Activated CD8-positive, alpha-beta memory T cell treated with anti-CD3 and anti-CD28 coated beads for 36 hours (primary cell): ENCODE data around the gene WNK1. TPM values are rescaled to one million over a fixed set of nuclear protein-coding genes. Genes with fewer than 3 reads are reported as not detected.
"Not testable (repeated sequence)": the region's sequence is repeated elsewhere in the genome, so short reads cannot be mapped to it uniquely, and the experiment has no call there.

Source experiments
- CTCF ChIA-PET: fragments of 350-600 bp; sonication (Branson Sonifier 250); formaldehyde crosslinking; loops from one replicate; lab custom pipeline; 2021; ENCODE audit warnings: antibody characterized with exemption; lab: Charles Lee
- POLR2A ChIA-PET: fragments of 350-600 bp; sonication (Branson Sonifier 250); formaldehyde crosslinking; loops from one replicate; lab custom pipeline; 2021; ENCODE audit warnings: antibody characterized with exemption; lab: Charles Lee
- total RNA-seq, 2 experiments: library from RNA; stranded (reverse); gene quantifications; one replicate each; pipeline ENCODE4 v1.2.3, GENCODE V29; 2021

Gene WNK1
- total RNA-seq, 2 experiments from 2014 or later, result 150 to 155 TPM

- POLR2A ChIA-PET, result no interaction called here
- CTCF ChIA-PET, result no interaction called here
Observed at GRCh38 chr12:912466-913235, 160.3 kb downstream of the WNK1 start.

- ChIA-PET CTCF (no interaction called here), POLR2A (no interaction called here)
Observed at GRCh38 chr12:913919-914698, 161.7 kb downstream of the WNK1 start.

GRCh38 chr12:915090-915489, 162.7 kb downstream of the WNK1 start:
- POLR2A ChIA-PET, result no interaction called here
- CTCF ChIA-PET, result no interaction called here

GRCh38 chr12:916240-916639, 163.9 kb downstream of the WNK1 start:
- CTCF ChIA-PET, result no interaction called here
- POLR2A ChIA-PET, result no interaction called here

- CTCF ChIA-PET, result no interaction called here
- POLR2A ChIA-PET, result interaction anchor here (0.7 kb wide), 1 partner anchor 206 kb away, joined by 6 read pairs; no protein-coding TSS in a partner anchor
Observed at GRCh38 chr12:916712-917445, 164.5 kb downstream of the WNK1 start.

DNA sequence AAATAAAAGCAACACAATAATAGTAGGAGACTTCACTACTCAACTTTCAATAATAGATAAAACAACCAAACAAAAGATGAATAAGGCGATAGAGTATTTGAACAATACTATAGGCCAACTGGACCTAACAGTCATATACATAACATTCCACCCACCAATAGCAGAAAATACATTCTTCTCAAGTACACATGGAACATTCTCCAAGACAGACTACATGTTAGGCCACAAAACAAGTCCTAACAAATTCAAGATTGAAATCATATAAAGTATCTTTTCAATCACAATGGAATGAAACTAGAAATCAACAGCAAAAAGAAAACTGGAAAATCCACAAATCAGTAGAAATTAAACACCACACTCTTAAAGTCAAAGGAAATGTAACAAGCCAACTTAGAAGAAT, 168.3 kb downstream of the WNK1 start:
- ChIA-PET CTCF (no interaction called here), POLR2A (interaction anchor here (0.5 kb wide), 1 partner anchor 288 kb away, joined by 4 read pairs; no protein-coding TSS in a partner anchor)

GRCh38 chr12:922285-922684, 169.9 kb downstream of the WNK1 start:
- POLR2A ChIA-PET, result no interaction called here
- CTCF ChIA-PET, result interaction anchor here (0.5 to 0.7 kb wide), 3 partner anchors 22 to 713 kb away, joined by 3 read pairs; no protein-coding TSS in a partner anchor

- ChIA-PET POLR2A (no interaction called here), CTCF (no interaction called here)
Observed at GRCh38 chr12:926641-927040, 174.3 kb downstream of the WNK1 start.

DNA sequence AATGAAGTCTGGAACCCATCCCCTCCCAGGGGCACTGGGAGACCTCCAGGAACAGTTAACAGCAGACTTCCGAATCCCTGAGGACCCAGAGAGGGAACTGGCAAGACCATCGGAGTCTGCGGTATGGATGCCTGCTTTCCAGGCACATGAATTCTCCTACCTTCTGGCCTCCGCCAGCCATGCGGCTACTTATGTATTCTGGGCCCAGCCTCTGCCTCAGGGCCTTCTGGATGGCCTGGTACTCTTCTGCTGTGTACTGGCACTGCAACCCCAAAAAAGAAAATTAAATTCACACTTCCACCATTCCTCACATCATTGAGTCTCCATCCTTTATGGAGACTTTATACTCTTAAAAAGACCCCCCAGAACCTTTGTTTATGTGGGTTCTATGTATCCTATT, 178.7 kb downstream of the WNK1 start:
- CTCF ChIA-PET, result no interaction called here

GRCh38 chr12:931591-931990, 179.2 kb downstream of the WNK1 start:
- ChIA-PET CTCF (no interaction called here), POLR2A (no interaction called here)

More for the DNA sequence above, 178.7 kb downstream of the WNK1 start:
- POLR2A ChIA-PET, result no interaction called here

DNA sequence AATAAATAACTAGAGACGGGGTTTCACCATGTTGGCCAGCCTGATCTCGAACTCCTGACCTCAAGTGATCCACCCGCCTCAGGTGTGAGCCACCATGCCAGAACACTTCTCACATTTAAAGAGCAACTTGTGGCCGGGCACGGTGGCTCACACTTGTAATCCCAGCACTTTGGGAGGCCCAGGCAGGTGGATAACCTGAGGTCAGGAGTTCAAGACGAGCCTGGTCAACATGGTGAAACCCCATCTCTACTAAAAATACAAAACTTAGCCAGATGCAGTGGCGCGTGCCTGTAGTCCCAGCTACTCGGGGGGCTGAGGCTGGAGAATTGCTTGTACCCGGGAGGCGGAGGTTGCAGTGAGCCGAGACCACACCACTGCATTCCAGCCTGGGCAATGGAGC, 183.5 kb downstream of the WNK1 start:
- POLR2A ChIA-PET, CTCF ChIA-PET: not testable (repeated sequence)

- POLR2A ChIA-PET, result no interaction called here
- CTCF ChIA-PET, result interaction anchor here (0.9 kb wide), 1 partner anchor 13 kb away, joined by 3 read pairs; the partner anchor contains the start of gene RAD52
Observed at GRCh38 chr12:936377-937345, 184.3 kb downstream of the WNK1 start.

DNA sequence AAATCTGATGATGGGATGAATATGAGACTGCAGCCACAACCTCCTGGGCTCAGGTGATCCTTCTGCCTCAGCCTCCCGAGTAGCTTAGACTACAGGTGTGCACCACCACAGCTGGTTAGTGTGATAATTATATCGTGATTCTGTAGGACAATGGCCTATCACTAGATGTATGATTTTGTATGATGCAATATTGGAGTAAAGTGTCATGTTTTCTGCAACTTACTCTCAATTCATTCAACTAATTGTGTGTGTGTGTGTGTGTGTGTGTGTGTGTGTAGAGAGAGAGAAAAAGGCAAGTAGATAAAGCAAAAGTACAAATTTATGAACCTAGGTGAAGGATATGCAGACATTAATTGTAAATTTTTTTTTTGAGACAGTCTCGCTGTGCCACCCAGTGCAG, 186.4 kb downstream of the WNK1 start:
- CTCF ChIA-PET, result no interaction called here
- POLR2A ChIA-PET, result no interaction called here

- ChIA-PET CTCF (no interaction called here), POLR2A (no interaction called here)
Observed at GRCh38 chr12:943051-943450, 190.7 kb downstream of the WNK1 start.

DNA sequence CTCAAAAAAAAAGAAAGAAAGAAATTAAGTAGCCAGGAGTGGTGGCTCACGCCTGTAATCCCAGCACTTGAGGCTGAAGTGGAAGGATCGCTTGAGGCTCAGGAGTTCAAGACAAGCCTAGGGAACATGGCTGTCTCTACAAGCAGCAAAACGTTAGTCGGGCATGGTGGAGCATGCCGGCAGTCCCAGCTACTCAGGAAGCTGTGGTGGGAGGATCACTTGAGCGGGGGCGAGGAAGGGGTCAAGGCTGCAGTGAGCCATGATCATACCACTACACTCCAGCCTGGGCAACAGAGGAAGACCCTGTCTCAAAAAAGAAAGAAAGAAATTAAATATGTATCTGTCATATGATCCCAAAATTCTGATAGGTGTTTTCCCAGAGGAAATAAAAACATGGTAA, 191.8 kb downstream of the WNK1 start:
- CTCF ChIA-PET, result no interaction called here
- POLR2A ChIA-PET, result no interaction called here

- CTCF ChIA-PET, result no interaction called here
Observed at GRCh38 chr12:946212-946611, 193.8 kb downstream of the WNK1 start.

DNA sequence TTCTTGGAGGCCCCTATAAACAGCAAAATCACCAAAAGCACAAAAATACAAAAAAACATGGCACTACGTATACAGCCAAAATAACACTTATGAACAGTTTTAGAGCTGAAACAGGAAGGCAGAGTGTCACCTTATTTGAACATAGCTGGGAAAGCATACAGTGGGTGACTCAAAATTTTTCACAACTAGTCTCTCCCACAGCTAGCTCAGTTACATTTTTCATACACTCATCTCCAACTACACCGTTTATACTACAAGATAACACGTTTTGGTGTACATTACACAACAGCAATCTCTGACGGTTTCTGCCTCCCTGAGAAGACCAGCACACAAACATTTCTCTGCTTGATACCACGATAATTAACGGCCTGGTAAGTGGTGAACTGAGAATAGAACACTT, 194.3 kb downstream of the WNK1 start:
- ChIA-PET POLR2A (interaction anchor here (0.5 kb wide), 1 partner anchor 195 kb away, joined by 3 read pairs; no protein-coding TSS in a partner anchor), CTCF (no interaction called here)

More at GRCh38 chr12:946212-946611, 193.8 kb downstream of the WNK1 start:
- POLR2A ChIA-PET, result no interaction called here

DNA sequence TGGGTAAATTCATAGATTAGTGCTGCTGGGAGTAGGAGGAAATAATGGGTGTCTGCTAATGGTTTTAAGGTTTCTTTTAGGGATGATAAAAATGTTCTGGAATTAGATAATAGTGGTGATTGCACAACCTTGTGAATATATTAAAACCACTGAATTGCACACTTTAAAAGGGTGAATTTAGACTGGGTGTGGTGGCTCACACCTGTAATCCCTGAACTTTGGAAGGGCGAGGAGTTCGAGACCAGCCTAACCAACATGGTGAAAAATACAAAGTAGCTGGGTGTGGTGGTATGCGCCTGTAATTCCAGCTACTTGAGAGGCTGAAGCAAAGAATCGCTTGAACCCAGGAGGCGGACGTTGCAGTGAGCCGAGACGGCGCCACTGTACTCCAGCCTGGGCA, 195.9 kb downstream of the WNK1 start:
- ChIA-PET CTCF (interaction anchor here (1.6 kb wide), 1 partner anchor 54 kb away, joined by 3 read pairs; no protein-coding TSS in a partner anchor), POLR2A (no interaction called here)
